ENCODE data around the gene MINK1.

Gene MINK1

GRCh38 chr17:4933646-4934045, 100.5 kb downstream of the MINK1 start:
- no peak for DNase-seq (ENCODE audit: low read depth)

- no peak for DNase-seq (ENCODE audit: low read depth)
Measured at GRCh38 chr17:4934173-4934979, 101.2 kb downstream of the MINK1 start.

- no peak for DNase-seq (ENCODE audit: low read depth)
Measured at GRCh38 chr17:4935650-4936049, 102.5 kb downstream of the MINK1 start.

- no peak for DNase-seq (ENCODE audit: low read depth)
Measured at GRCh38 chr17:4936436-4936835, 103.3 kb downstream of the MINK1 start.

GRCh38 chr17:4937553-4937952, 104.4 kb downstream of the MINK1 start:
- no peak for DNase-seq (ENCODE audit: low read depth)

- no peak for DNase-seq (ENCODE audit: low read depth)
Measured at GRCh38 chr17:4938069-4938491, 104.9 kb downstream of the MINK1 start.

GRCh38 chr17:4938688-4939545, 105.8 kb downstream of the MINK1 start:
- no peak for DNase-seq (ENCODE audit: low read depth)

GRCh38 chr17:4939546-4939795, 106.3 kb downstream of the MINK1 start:
- DNase-seq (ENCODE audit: low read depth) = no peak

GRCh38 chr17:4939796-4940554, 106.8 kb downstream of the MINK1 start, which contains the start of the genes RNF167 and SLC25A11:
RNF167 (plus strand) TSS chr17:4940268; CDS start chr17:4940910, 642 bp downstream.
SLC25A11 (minus strand) TSS chr17:4940046; CDS start chr17:4939910, 136 bp downstream.
- peak; percentile 98 for DNase-seq (ENCODE audit: low read depth)

- DNase-seq (ENCODE audit: low read depth) = no peak
Measured at GRCh38 chr17:4940555-4941318, 107.6 kb downstream of the MINK1 start.

GRCh38 chr17:4941319-4941610, 108.1 kb downstream of the MINK1 start:
- no peak for DNase-seq (ENCODE audit: low read depth)

- DNase-seq (ENCODE audit: low read depth) = no peak
Measured at GRCh38 chr17:4942760-4943508, 109.8 kb downstream of the MINK1 start.

GRCh38 chr17:4944163-4944553, 111.0 kb downstream of the MINK1 start:
- no peak for DNase-seq (ENCODE audit: low read depth)

- DNase-seq (ENCODE audit: low read depth) = no peak
Measured at GRCh38 chr17:4944554-4945175, 111.5 kb downstream of the MINK1 start.

- peak; percentile 67 for DNase-seq (ENCODE audit: low read depth)
Measured at GRCh38 chr17:4945176-4945943, 112.2 kb downstream of the MINK1 start.

- DNase-seq (ENCODE audit: low read depth) = no peak
Measured at GRCh38 chr17:4945944-4946280, 112.8 kb downstream of the MINK1 start.

GRCh38 chr17:4946312-4946976, 113.3 kb downstream of the MINK1 start:
- no peak for DNase-seq (ENCODE audit: low read depth)

GRCh38 chr17:4947010-4947410, 113.9 kb downstream of the MINK1 start:
- no peak for DNase-seq (ENCODE audit: low read depth)
